HG02884 (cell line): ENCODE results near the gene RDH14.
A peak's percentile ranks its signal among the peaks of the same experiment; 100 is the strongest.

Source experiments
- ATAC-seq: cut with Tn5 transposase; IDR thresholded peaks from one replicate; pipeline ENCODE4 v1.9.1; 2021; ENCODE audit warnings: mild to moderate bottlenecking, moderate library complexity; ENCODE audit not compliant: unreplicated experiment

RDH14 gene

DNA sequence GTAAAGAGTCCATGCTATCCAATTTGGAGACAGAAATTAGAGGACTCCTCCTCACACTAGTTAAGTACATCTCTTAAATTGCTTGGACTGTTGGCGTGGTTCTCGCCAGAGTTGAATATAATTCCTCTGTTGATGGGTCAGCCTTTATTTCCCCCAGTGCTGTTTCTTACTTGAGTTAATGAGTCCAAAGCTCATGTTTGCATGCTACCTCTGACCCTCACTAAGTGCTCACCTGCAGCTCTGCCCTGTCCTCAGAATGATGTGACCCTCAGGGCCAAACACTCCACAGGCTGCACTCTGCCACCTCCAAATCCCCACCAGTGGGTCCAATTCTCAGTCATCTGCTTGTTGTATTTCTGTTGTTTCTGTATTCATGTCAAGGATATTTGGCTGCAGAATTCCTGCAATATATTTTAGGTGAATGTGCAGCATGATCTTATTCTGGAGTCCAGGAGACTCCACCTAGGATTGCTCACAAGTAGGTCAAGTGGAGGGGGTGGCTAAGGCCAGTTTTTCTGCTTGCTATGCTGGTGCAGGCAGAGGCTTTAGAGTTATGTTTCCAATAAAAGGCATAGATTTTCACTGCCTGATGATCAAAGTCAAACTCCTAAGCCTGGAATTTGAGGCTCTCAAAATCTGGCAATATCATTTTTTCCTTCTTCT lies 37.8 kb downstream of the RDH14 start:
- ATAC-seq = no peak

DNA sequence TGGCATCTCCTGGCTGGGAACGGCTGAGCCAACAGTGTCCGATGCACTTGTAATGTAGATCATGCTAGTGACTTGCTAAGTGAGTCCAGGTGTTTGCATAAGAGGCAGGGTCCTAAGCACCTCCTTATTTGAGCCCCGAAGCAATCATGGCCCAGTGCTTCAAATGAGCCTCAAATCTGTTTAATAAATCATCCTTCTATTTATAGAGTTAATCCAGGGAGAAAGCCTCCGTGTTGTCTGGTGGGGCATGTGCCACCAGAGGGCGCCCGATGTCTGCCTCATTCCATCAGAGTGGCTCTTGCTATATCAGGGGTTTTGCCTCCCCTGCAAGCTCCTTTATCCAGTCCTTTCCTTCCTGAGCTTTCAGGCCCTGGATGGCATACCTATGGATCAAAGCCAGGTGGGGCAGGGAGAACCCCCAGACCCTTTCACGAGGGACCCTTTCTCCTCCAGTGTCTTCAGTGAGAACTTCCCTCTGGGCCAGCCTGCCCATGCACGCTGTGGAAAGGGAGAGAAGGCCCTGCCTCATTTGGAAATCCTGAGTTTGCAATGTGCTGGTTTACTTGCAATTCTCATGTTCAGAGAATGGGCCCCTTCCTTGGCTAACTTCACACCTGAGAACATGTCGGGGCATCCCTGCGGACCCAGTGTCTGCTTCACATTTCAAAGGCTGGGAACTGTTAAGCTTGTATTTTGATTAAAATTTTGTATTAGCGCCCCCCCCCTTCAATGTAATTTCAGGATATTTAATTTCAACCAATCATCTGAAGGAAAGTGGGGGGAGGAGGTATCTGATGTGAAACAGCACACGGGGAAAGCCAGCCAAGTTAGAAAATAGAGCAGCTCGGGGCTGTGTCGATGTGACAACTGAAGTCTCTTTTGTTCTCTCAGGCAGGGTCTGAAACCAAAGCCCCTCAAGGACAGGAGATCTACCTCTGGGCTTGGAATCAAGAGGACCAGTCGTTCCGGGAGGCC lies 39.7 kb downstream of the RDH14 start:
- peak; percentile 86 for ATAC-seq

DNA sequence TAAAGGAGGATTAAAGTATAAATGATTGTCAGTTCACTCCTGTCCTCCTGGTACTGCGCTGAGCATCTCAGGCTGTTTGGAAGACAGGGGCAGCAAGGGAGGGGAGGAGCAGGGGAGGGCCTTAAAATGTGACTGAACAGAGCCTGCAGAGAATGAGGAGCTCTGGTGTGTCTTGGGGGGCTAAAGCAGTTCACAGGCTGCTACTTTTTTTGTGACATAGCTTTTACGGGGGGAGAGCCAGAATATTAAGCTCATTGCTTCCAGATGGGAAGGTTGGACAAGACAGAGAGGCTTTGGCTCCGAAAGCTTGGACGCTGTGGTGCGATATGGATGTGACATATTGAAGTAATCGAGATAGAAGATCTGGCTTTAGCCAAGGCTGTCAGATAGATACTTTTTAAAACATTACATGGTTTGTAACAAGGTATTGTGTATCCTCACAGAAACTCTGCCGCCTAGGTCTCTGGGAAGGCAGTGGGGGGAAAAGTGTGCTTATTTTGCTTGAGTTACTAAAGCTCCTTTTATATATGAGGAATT lies 40.5 kb downstream of the RDH14 start:
- no peak for ATAC-seq

DNA sequence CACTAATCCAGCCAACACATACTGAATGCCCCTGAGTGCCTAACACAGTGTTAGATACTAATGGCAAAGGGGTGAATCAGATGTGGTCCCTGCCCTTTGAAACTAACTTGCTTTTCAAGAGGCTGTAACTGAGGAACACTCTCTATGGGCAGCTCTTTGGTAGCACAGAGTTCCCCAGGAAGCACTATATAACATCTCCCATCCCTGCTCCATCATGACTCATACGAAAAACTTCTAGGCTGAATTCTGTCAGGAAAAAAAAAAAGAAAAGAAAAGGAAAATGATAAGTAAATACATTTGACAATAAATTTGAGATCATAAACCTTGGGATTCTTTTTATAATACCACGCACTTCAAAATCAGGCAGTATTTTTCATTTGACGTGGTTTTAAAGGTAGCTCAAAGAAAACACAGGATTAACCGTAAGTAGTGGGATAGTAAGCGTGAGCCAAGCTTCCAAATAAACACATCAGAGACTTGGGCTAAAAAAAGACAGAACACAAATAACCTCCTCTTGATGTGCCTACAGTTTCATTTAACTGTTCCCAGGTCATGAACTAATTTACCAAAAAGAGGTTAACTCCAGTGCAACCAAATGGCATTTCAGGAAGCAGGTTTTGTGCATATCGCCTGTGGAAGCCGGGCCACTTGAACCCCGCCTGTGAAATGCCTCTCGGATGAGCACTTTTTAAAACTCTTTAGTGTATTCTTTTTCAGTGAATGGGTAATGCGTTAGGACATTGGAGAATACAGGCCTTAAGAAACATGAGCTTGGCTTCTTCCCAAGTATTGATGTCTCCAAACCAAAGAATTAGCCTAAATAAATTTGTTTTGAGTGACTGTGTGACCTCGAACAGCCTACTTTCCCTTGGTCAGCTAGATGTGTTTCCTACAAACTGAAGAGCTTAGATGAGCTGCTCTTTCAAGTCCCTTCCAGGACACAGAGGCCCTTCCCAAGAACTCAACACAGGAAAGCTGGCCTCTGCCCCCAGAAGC lies 42.0 kb downstream of the RDH14 start:
- ATAC-seq = no peak

DNA sequence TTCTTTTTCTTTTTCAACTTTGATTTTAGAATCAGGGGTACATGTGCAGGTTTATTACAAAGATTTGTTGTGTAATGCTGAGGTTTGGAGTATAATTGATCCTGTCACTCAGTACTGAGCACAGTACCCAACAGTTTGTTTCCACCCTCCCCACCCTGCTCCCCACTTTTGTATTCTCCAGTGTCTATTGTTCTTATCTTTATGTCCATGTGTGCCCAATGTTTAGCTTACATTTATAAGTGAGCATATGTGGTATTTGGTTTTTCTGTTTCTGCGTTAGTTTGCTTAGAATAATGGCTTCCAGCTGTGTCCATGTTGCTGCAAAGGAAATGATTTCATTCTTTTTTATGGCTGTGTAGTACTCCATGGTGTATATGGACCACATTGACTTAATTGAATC lies 43.1 kb downstream of the RDH14 start:
- no peak for ATAC-seq

DNA sequence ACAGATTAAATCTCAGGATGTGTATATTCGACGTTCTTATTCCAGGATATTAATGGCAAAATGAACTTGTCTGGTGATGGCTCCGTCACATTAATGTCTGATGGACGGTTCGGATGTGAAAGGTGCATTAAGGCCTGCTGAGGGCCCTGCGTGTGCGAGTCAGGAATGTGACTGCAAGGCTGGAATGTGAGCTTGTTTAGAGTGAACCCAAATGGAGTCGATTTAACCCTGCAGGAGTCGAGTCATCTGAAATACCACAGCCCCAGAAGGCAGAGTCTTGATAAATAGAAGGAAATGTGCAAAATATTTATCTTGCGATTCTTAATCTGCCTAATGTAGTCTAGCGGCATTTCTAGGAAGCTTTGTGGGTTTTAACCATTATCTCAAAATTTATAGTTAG lies 44.3 kb downstream of the RDH14 start:
- no peak for ATAC-seq

DNA sequence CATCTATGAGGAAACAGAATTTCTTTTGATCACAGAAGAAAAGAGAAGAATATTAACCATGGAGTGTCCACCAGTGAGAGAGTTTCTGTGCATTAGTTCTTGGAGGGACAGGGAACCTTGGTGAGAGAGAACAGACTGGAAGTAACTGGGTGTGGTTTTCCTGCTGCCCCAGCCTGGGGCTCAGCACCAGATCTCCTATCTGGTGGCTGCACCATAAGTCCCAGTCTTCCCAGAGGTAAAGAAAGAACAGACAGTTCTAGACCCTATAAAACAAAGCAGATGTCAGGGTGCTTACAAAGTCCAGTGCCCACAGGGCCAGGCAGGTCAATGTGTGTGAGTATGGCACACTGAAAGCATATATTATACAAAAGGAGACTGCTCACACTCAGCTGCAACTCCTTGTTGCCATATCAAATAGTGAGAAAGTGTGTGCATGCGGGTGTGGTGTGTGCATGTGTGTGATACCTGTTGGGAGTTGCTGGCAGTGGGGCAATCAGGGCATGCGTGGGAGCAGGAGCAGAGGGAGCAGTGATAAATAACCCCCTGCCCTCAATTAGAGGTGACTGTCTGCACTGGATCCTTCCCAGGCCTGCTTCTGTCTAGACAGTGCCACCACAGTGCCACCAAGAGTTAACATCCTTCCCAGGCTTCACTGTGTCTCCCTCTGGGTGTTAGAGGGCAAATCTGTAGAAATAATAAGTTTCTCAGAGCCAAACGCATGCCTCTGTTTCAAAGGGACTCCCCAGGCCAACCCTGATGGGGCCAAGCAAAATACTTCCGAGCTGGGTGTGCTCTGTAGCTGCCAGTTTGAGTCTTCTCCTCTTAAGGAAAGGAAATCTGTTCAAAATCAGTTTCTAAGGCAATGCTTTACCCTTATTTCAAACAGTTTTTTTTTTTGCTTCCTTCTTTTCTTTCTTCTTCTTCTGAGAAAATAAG lies 45.7 kb downstream of the RDH14 start:
- no peak for ATAC-seq

DNA sequence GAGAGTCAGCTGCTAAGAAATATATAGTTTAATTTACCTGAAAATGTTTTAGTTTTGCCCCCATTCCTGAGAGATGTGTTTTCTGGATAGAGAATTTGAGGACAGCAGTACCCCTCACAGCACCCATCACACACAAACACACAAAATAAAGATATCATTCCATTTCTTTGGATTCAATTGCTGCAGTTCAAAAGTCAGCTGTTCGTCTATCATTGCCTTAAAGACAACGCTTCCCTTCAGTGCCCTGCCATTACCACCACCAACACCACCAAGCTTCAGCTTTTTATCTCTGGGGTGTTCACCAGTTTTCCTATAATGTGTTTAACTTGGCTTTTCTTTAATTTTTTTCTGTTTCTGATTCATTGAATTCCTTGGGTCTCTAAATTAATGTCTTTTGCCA lies 49.7 kb downstream of the RDH14 start:
- no peak for ATAC-seq

DNA sequence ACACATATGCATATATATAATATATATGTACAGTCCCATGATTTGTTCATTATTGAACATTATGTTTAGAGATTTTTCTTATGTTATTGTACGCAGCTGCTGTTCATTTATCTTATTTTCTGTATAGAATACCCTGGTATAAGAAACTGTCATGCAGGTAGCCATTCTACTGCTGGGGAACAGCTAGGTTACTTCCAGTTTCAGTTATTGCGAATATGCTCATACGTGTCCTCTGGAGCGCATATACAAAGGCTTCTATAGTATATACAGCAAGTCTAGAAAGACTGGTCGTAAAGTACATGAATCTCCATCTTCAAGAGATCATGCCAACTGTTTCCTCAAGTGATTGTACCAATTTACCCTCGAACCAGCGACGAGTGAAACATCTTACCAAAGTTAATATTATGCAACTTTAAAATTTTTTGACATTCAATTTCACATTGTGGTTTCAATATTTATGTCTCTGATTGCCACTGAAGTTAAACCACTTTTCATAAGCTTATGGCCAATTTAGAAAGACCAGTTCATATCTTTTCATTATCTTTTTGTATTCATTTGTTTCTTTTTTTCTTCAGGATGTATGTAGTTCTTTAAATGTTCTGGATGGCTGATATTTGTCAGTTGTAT lies 53.5 kb downstream of the RDH14 start:
- ATAC-seq = no peak

DNA sequence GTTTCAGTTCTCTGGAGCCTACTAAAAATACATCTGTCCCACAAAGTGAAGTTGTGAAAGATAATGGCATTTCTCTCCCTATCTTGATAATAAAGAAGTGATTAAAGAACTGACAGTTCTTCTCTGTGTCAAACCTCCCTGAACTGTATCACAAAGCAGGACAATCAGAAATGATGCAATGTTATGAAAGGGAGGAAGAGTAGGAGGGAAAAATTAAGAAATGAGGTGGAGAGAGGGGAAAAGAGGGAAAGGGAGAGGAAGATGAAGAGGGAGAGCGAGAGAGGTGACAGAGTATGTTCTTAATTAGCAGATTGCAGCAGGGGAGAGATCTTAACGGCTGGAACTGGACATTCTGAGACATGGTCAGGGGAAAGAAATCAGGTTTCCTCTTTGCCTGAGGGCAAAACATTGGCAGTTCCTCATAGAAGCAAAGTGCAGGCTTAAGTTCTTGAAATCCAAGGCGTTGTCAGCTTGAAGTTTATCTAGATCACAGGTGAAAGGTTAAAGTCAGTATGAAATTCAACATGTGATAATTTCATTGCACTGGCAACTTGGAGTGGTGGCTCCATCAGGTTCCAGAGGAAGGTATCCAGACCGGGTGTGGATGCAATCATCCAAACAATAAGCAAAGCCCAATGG lies 54.6 kb downstream of the RDH14 start:
- no peak for ATAC-seq
